GM18502 (cell line): Measurements from ENCODE around the gene TMEM271.

Experiments
- ATAC-seq: cut with Tn5 transposase; IDR thresholded peaks from one replicate; pipeline ENCODE4 v1.9.1; 2021; ENCODE audit warnings: mild to moderate bottlenecking; ENCODE audit not compliant: unreplicated experiment, poor library complexity

Gene TMEM271

DNA sequence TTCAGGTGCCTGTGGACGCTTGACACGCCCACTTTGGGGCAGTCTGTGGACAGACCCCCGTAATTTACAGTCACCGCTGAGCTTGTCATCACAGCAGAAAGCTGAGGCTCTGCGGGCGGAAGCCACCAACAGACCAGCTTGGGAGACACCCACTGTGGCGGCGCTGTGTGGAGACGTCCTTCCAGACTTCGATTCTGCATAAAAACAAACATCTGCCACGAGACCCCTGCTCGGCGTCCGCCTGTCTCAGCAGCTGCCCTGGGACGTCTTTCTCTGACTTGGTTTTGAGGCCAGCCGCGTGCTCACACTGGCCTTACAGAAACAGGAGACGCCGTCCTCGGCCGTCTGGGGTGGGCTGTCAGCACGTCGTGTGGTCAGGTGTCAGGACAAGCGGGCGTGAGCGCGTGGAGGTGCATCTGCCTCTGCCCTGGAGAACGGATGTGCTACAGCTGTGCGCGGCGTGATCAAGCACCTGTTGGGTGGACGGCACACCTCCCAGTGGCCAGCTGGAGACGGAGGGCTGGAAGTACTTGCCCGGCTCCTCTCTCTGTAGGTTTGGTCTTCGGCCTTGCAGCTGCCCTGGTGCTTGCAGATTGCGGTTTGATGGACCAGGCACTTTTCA is 39.6 kb downstream of the TMEM271 start:
- ATAC-seq, result no peak

DNA sequence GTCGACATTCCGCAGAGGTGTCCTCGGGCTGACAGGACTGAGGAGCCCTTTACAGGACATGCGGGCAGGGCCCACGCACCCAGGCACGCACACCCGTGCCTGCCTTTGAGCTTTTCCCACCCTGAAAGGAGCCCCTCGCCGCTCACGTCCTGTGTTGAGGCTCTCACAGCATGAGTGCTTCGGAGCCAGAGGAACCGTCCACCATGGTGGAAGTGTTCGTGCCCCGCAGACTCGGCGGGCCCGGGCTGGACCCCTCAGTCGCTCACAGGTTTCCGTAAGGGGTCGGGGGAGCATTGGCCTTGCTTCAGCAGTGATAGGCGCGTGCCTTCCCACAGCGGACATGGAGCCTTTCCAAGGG is 40.2 kb downstream of the TMEM271 start:
- no peak for ATAC-seq

DNA sequence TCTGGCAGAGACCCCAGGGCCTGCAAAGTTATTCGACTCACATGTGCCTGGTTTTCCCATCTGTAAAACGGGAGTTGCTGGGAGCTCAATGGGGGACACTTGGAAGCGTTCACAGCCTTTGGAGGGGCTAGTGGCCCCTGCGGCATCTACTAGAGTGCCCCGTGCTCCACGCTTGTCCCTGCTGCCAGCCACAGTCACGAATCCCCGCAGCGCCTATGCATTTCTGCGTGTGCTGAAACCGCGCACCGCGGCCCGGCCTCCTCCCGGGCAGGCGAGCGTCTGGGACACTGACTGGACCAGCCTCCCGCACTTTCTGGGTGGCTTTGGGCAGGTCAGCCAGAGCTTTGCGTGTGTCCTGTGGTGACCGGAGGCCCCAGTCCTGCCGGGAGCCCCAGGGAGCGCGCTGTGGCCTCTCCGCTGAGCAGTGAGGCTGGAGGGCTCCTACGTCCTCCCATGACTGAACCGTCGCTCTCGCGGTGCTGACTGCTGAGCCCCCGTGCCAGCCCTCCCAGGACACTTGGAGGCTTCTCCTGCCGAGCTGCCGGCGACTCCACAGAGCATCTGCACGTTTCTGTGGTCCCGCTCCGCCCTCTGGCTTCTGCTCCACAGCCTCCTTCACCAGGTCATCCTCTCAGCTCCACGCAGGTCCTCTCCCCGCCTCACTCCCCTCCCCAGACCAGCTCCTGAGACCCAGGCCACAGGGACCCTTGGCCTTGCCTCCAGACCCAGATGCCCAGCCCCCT is 40.7 kb downstream of the TMEM271 start:
- ATAC-seq, result no peak

DNA sequence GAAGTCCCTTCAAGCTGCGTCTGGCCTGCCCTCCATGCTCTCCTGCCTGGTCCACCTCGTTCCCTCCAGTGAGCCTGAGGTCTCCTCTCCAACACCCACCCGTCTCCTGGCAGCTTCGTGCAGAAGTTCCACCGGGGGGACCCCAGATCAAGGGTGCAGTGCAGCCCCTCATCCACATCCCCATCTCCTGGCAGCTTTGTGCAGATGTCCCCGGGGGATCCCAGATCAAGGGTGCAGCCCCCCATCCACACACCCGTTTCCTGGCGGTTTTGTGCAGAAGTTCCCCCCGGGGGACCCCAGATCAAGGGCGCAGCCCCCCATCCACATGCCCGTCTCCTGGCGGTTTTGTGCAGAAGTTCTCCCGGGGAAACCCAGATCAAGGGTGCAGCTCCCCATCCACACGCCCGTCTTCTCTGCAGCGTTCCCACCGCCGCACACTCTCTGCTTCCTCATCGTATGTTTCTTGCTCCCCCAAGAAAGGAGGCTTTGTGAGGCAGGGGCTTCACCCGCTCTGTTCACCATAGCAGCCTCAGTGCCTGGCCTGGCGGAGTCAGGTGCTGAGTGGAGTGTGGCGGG is 41.4 kb downstream of the TMEM271 start:
- no peak for ATAC-seq

DNA sequence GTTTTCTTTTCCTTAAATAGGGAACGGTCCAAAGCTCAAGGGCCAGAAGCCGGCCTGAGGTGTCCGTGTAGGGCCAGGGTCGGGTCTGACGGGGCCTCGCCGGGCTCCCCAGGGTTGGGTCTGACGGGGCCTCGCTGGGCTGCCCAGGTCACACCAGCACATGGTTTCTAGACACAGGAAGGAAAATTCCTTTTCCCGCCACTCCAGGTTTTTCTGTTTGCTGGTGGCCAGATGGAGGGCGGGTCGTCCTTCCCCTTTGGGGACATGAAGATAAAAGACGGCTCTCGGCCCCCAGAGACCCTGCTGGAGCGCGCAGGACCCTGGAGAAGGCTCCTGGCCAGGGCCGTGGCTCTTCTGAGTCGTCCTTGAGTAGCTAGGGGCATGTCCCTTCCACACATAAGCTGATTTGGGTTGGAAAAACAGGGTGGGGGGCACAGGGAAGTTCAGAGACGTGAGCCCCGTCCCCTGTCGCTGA is 42.0 kb downstream of the TMEM271 start:
- ATAC-seq, result no peak

DNA sequence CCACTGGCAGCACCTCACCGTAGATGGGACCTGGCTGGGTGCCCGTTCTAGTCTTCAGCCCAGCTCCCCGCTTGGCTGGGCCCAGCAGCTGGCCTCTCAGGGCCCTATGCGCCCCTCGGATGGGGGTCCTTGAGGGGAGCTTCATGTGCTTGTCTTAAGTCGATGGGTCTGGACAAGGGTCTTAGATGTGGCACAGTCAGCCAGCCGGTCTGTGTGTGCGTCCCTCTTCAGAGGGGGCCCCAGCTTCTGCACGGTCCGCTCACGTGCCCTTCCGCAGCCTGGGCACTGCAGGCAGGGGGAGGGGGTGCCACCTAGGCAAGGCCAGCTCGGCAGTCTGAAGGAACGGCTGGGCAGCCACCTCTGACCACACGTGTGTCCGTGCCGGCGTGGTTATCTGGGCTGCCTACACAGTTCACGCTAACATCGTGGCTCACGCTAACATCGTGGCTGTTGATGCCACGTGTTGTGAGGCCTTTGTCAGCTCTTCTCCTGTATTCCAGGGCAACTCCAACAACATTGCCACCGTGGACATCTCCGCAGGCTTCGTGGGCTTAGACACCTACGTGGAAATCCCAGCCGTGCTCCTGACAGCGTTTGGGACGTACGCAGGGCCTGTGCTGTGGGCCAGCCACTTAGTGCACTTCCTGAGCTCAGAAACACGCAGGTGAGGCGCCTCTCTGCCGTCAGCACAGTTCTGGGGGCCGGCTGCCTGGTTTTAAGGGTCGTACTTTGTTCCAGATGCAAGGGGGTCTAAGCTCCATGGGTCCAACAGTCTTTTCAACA is 42.6 kb downstream of the TMEM271 start:
- ATAC-seq, result no peak

DNA sequence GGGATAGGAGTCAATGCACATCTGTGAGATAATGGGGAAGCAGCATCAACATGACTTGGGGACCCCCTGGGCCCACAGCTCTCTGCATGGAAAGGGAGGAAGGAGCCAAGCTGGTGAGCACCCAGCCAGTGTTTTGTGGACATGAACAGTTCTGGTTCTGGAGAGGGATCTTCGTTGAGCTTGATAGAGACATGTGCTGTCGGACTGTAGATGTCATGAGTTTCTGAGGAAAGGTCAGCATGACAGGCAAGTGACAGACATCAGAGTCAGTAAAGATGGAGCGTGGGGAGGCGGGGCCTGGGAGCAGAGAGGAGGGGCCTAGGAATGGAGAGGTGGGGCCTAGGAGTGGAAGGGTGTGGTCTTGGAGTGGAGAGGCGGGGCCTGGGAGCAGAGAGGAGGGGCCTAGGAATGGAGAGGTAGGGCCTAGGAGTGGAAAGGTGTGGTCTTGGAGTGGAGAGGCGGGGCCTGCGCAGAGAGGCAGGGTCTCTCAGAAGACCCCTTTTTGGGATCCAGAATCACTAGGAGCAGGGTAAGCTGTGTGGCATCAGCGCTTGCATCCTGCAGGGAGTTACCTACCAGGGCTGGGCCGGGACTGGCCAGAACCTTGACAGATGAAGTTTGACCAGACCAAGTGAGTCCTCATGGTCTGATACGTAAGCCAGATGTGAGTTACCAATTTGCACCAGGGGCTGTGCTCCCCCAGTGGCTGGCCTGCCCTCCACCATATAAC is 43.3 kb downstream of the TMEM271 start:
- ATAC-seq, result no peak

DNA sequence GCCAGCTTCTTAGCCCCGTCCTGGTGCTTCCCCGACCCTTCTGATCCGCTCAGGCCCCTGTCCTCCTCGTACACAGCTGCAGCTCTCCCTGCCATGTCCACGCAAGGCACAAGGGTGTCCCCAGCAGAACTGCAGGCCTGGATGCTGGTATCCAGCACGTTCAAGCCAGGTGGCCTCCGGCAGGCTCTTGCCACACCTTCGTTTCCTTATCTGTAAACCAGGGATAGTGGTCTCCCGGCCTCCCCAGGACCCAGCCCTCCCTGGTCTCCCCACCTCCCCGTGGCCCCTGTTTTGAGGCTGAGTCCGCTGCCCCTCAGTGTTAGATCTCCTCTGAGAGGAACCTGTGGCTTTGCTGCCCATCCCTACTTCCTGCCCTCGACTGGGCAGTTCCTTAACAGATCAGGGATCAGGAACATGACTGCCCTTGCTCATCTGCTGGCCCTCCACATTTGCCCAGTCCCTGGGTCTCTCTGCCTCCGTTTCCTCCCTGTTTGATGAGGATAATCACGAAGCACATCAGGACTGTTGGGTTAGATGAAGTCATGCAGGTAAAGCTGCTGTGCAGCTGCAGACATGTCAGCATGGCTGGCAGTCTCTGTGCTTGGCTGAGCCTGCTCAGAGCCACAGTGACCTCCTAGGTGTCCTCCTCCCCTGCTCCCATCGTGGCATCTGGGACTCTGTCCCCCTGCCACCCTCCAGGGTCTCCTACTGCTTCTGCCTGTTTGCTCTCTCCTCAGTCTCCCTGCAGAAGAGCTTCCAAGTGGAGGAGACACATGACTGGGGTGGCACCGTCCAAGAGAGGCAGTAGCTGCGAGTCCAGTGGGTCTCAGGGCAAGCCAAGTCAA is 44.2 kb downstream of the TMEM271 start:
- no peak for ATAC-seq

DNA sequence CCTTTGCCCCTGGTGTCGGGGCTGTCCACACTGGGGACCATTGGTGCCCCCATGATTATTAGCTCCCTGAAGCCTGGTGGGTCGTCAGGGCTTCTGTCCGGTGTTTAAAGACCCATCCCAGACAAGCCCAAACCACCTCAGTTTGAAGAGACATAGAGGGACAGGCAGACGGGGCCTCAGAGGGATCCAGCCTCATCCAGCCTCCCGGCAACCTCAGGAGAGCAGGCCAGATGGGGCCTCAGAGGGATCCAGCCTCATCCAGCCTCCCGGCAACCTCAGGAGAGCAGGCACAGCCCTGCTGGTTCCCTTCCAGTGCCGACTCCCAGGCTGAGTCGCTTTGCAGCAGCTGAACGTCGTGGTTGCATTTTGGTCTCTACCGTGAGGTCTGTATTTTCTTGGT is 45.0 kb downstream of the TMEM271 start:
- ATAC-seq, result no peak

DNA sequence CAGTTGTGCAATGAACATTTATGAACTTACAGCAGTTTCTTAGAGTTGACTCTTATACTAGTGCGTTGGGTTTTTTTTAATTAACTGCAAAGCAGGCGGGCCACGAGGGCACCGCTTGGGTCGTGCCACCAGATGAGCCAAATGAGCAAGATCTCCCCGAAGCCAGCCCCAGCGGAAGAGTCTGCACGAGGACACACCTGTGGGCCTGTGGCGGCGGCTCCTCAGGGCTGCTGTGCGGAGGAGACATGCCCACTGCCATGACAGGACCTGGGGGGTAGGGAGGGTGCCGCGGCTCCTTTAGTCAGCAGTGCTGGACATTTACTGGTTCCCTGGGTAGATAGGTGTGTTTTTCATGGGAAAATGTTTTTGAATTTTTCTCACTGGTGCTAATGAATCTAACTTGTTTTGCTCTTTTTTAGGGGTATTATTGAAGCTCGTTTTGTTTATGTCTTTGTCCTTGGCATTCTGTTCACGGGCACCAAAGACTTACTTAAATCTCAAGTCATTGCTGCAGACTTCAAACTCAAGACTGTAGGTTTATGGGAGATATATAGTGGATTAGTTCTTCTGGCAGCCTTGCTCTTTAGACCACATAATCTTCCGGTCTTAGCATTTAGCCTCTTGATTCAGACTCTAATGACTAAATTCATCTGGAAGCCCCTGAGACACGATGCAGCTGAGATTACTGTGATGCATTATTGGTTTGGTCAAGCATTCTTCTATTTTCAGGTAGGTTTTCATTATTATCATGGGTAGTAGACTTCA is 45.9 kb downstream of the TMEM271 start:
- ATAC-seq, result no peak

DNA sequence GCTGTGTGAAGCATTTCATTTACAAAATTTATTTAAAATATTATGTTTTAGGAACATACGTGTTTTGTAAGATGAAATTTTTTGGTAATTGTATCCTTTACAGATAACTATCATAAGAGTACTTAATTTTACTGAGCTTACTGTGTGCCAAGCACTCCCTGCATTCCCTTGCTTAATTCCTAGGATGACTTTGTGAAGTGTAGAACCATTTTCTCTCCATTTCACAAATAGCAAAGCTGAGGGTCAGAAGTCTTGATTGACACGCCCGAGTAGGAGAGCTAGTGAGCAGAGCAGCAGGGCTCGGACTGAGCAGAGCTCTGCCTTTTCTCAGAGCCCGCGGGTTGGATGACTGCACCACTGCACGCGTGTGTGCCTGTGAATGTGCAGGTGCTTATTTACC is 46.5 kb downstream of the TMEM271 start:
- no peak for ATAC-seq

DNA sequence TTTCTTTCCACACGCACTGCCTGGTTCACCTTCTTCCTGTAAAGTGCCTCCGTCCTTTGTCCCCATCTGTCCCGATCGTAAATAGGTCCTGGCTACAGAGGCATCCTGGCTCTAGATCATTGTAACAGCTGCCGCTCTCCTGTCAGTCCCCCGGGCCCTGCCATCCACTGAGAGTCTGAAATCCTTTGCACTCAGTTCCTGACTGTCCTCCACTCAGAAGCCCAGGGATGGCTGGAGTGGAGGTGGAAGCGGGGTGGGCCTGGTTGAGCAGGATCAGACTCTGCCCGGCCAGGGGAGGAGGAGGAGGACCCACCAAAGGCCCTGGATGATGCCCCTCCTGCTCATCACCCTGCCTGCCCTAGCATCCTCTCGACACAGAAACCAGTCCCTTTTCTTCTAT is 47.3 kb downstream of the TMEM271 start:
- no peak for ATAC-seq

DNA sequence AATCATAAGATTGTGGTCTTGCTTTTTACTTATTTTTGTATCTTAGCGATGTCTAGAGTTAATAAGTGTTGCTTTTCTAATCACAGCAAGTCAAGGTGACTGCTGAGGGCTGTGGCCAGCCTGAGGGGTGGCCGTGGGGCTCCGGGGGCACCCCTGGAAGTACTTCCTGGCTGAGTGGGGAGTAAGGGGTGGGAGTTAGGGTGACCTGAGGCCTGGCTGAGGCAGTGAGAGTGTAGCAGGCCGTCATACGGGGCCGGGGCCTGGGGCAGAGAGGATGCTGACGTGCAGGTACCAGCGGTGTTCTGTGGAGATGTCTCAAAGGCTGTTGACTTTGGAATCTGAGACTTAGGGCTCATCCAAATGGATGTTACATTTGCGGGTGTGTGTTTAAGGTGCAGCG is 47.8 kb downstream of the TMEM271 start:
- no peak for ATAC-seq

DNA sequence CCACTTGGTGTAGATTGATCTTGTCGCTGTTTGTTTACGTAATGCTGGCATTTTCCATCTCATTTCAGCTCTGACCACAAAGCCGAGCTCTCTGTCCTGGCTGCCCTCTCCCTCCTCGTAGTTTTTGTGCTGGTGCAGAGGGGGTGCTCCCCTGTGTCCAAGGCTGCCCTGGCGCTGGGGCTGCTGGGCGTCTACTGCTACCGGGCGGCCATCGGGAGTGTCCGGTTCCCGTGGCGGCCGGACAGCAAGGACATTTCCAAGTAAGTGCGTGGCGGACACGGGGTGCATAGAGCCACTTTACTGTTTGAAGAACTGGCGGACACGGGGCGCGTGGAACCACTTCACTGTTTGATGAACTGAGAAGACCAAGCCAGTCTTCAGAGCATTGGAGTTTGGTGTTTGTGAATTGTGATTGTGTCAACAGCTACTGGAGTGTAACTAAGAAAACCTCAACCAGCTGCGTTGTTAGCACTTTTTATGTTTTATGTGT is 49.1 kb downstream of the TMEM271 start:
- no peak for ATAC-seq

DNA sequence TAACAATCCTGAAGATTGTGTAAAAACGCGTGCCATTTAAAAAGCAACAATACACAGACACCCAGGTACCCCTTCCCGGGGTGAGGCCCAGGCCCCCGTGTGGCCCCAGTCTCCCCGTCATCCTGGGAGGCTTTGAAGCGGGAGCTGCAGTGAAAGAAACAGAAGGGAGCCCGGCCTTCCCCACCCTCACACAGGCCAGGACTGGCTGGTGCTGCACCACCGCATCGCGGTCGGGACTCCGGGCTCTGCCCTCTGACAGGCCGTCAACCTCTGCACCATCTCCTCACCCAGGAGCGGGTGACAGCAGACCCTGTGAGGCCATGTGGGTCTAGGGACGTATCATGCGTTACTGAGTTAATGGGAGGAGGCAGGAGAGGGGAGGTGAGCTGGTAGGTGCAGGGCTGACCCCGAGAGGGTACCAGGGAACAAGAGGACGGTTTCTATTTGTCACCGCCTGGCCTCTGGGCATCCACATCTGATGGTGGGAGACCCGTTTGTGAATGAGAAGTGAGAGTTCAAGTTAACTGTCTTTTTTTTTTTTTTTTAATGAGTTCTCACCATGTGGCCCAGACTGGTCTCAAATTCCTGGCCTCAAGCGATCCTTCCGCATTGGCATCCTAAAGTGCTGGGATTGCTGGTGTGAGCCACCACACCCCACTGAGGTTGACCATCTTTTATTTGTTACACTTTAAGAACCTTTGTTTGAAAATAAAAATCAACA is 49.7 kb downstream of the TMEM271 start:
- no peak for ATAC-seq

DNA sequence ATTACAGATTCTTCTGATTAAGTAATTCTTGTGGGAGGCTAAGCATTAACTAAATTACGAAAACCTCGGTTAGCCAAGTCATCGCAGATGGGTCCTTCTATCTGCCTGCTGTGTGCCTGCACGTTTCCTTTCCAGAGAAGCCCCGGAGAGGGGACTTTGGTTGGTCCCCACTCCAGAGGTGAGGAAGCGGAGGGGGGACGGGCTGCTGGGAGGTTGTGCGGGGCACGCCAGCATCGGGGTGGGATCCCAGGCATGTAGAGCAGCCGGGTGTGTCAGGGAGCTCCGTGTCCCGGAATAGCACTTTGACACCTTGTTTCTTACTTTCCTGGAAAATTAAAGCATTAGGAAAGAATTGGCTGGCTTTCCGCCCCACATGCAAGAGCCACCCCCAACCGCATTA is 50.4 kb downstream of the TMEM271 start:
- no peak for ATAC-seq

DNA sequence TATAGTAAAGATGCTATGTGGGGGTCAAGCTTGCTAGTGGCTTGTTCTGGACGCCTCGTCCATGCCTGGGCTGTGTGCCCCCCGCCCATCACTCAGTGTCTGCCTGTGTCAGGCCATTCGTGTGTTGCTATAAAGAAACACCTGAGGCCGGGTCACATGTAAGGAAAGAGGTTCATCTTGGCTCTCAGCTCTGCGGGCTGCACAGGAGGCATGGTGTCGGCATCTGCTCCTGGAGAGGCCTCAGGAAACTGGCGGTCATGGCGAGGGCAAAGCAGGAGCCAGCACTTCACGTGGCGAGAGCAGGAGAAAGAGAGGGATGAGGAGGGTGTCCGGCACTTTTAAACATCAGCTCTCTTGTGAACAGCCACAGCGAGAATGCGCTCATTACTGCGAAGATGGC is 51.9 kb downstream of the TMEM271 start:
- no peak for ATAC-seq
